GM12878 (cell line): ENCODE measurements around the gene LYSMD1.

Experiments used
- CREM ChIP-seq: IDR thresholded peaks from 2 replicates; pipeline ENCODE4 v1.6.1; 2014; ENCODE audit warnings: antibody characterized with exemption, low read depth
- EP300 ChIP-seq, 2 experiments: fragments of 150-350 bp in 1 of 2; IDR thresholded peaks; 2 replicates each; pipeline ENCODE4 v1.6.1; 2011 to 2012; ENCODE audit warnings: low read depth in 2 of 2, low read length in 2 of 2, borderline replicate concordance in 1 of 2, improper control_type of control experiment in 1 of 2, inconsistent platforms in 1 of 2; ENCODE audit not compliant: control insufficient read depth in 1 of 2
- POLR2AphosphoS5 ChIP-seq: IDR thresholded peaks from 2 replicates; pipeline ENCODE4 v1.6.1; 2011; ENCODE audit warnings: mild to moderate bottlenecking, low read length, inconsistent platforms
- RBBP5 ChIP-seq: fragments of 200-600 bp; sonication (generic); conservative IDR thresholded peaks from 2 replicates; pipeline ENCODE4 v1.6.1; 2016
- TF ChIP-seq, protein P1 (sequence below), 3 experiments: IDR thresholded peaks in 2 of 3; conservative IDR thresholded peaks in 1 of 3; 2 replicates each; pipeline ENCODE4 v1.5.1; 2011; ENCODE audit warnings: low read depth in 3 of 3, low read length in 3 of 3, mild to moderate bottlenecking in 3 of 3, control low read depth in 2 of 3, moderate library complexity in 2 of 3, inconsistent platforms in 1 of 3, mixed read lengths in 1 of 3; ENCODE audit not compliant: control insufficient read depth in 2 of 3, insufficient read depth in 1 of 3; ENCODE audit errors: extremely low read depth in 1 of 3
- TF ChIP-seq, protein P2 (sequence below): IDR thresholded peaks from 2 replicates; pipeline ENCODE4 v1.6.1; 2011; ENCODE audit warnings: low read depth, low read length, improper control_type of control experiment, borderline replicate concordance
- TF ChIP-seq, protein P3 (sequence below): IDR thresholded peaks from 2 replicates; pipeline ENCODE4 v1.6.1; 2012; ENCODE audit warnings: low read depth, low read length, improper control_type of control experiment

DNA sequence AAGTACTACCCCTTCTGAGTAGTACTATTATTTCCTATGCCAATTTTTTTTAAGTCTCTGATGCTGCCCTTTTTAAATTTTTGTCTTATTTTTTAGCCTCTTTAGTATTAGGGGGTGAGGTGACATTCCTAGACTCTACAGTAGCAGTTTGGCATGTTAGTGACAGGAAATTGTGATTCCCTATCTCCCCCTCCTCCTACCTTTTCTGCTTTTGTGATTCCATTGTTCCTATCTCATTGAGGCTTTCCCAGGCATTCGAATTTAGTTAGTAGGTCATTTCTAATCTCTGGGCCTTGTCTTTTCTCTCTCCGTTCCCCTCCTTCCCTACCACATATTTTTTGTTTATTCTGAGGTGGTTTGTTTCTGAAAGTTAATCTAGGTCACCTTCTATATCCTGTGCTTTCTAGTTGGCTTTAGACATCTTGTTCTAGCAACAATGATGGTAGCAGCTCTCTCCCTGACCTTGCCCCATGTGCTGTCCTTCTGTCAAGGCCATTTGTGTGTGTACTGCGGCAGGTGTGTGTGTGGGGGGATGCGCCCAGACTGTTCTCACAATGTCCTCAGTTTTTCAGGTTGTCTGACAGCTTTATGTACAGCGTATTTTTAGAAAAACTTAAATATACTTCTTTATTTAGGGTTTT lies 40.8 kb downstream of the LYSMD1 start:
- TF ChIP-seq POLR2AphosphoS5 (no peak), RBBP5 (no peak), EP300 (IDR thresholded peaks at IDR 0.05; ENCODE audit: borderline replicate concordance in 1 of 2, control insufficient read depth in 1 of 2, low read depth in 2 of 2, low read length in 2 of 2) (no peak), CREM (no peak)
- TF ChIP-seq, protein P1, sequence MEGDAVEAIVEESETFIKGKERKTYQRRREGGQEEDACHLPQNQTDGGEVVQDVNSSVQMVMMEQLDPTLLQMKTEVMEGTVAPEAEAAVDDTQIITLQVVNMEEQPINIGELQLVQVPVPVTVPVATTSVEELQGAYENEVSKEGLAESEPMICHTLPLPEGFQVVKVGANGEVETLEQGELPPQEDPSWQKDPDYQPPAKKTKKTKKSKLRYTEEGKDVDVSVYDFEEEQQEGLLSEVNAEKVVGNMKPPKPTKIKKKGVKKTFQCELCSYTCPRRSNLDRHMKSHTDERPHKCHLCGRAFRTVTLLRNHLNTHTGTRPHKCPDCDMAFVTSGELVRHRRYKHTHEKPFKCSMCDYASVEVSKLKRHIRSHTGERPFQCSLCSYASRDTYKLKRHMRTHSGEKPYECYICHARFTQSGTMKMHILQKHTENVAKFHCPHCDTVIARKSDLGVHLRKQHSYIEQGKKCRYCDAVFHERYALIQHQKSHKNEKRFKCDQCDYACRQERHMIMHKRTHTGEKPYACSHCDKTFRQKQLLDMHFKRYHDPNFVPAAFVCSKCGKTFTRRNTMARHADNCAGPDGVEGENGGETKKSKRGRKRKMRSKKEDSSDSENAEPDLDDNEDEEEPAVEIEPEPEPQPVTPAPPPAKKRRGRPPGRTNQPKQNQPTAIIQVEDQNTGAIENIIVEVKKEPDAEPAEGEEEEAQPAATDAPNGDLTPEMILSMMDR (IDR thresholded peaks at IDR 0.05 in 2 of 3, conservative IDR thresholded peaks at IDR 0.05 in 1 of 3; ENCODE audit: control insufficient read depth in 2 of 3, extremely low read depth in 1 of 3, insufficient read depth in 1 of 3, low read depth in 3 of 3, low read length in 3 of 3), result no peak
- TF ChIP-seq, protein P2, sequence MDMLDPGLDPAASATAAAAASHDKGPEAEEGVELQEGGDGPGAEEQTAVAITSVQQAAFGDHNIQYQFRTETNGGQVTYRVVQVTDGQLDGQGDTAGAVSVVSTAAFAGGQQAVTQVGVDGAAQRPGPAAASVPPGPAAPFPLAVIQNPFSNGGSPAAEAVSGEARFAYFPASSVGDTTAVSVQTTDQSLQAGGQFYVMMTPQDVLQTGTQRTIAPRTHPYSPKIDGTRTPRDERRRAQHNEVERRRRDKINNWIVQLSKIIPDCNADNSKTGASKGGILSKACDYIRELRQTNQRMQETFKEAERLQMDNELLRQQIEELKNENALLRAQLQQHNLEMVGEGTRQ, result no peak
- TF ChIP-seq, protein P3, sequence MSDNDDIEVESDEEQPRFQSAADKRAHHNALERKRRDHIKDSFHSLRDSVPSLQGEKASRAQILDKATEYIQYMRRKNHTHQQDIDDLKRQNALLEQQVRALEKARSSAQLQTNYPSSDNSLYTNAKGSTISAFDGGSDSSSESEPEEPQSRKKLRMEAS, result no peak
